Measurements from ENCODE around the gene ULK3.

- TF ChIP-seq CTCF (IDR thresholded peaks at IDR 0.05), result no peak
- TF ChIP-seq EZH2 (IDR thresholded peaks at IDR 0.05; ENCODE audit: borderline replicate concordance, insufficient read depth, low read depth, low read length, poor library complexity, severe bottlenecking), result no peak
These were observed 6.1 kb downstream of the ULK3 start for GRCh38 chr15:74836846-74837245.
